HG03342 (cell line): ENCODE results near the gene UCK1.

Source experiments
- ATAC-seq: cut with Tn5 transposase; IDR thresholded peaks from one replicate; pipeline ENCODE4 v1.9.1; 2021; ENCODE audit warnings: mild to moderate bottlenecking, moderate library complexity; ENCODE audit not compliant: unreplicated experiment

UCK1 gene

DNA sequence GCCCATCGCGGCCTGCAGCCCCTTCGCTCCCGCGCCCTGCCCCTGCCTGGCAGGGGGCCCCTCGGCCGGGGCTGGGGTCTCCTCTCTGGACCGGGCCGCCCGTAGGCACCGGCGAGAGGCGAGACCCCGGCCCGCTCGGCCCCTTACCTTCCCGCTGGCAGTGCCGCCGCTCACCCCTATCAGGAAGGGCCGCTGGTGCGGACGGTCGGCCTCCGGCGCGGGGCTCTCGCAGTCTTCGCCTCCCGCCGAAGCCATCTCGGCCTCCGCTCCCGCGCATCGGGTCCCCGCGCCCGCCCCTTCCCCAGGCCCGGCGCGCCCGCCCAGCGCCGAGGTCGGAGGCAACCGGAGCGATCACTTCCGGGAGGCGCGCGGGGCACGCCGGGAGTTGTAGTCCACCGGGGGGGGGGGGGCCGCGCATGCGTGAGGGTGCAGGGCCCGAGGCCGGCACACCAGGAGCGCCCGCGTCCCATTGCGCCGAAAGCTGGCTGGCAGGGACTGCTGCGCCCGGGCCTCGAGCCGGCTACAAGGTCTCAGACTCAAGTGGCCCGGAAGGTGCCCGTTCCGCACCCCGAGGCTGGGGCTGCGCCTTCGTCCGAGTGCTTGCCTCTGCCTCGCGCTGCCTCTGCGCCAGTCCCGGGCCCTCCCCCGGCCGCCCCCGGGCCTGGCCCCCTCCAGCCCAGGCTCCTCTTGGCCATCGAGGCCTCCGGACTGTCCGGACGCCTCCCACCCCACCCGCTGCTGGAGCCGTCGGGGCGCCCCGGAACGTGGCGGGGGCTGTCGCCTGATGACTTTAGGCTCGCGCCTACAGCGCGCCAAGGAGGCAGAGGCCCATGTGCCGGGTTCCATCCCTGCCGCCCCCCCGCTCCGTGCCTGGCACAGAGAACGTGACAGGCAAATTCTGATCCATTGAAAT is at the start of gene UCK1:
UCK1 (minus strand) TSS at position 344 of the 913 bp plus-strand sequence; CDS start at position 255, 89 bp downstream.
- ATAC-seq = peak; percentile 79

DNA sequence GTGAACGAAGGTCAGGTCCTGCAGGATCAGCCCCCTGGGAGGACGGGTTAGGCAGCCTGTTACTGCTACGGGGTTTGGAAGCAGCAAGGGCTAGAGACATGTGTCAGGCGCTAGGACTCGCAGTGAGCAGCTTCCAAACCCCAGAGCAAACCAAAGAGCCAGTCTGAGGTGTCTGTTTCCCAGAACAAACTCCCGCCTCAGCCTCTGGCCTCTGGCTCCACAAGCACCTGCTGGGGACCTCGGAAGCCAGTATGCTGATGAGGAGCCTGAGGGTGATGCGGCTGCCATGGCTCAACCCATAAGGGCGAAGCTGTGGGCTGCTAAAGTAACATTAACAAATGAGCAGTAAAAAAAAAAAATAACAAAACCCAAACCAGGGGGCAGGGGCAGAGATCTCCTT is 49.3 kb upstream of the UCK1 start:
- ATAC-seq = no peak

- no peak for ATAC-seq
These were observed 48.7 kb upstream of the UCK1 start for GRCh38 chr9:131579789-131580211.

- ATAC-seq = peak; percentile 61
These were observed 47.9 kb upstream of the UCK1 start for GRCh38 chr9:131578731-131579504.

DNA sequence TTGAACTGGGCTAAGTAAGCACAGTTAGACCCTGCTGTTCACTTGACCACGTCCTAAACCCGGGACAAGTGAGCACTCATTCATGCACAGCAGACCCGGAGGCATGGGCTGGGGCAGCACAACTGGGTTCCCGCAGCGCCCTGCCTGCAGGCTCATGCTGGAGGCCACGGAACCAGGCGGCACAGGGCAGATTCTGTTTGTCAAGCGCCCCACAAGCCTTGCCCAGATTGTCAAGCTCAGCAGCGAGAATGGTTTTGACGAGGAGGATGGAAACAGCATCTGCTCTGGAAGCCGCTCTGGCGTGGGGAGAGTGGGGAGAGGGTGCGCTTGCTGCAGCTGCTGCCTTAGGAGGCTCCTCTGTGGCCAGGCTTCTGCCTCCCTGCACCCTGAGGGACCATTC is 47.0 kb upstream of the UCK1 start:
- no peak for ATAC-seq

GRCh38 chr9:131577005-131578000 is 46.2 kb upstream of the UCK1 start:
- no peak for ATAC-seq

DNA sequence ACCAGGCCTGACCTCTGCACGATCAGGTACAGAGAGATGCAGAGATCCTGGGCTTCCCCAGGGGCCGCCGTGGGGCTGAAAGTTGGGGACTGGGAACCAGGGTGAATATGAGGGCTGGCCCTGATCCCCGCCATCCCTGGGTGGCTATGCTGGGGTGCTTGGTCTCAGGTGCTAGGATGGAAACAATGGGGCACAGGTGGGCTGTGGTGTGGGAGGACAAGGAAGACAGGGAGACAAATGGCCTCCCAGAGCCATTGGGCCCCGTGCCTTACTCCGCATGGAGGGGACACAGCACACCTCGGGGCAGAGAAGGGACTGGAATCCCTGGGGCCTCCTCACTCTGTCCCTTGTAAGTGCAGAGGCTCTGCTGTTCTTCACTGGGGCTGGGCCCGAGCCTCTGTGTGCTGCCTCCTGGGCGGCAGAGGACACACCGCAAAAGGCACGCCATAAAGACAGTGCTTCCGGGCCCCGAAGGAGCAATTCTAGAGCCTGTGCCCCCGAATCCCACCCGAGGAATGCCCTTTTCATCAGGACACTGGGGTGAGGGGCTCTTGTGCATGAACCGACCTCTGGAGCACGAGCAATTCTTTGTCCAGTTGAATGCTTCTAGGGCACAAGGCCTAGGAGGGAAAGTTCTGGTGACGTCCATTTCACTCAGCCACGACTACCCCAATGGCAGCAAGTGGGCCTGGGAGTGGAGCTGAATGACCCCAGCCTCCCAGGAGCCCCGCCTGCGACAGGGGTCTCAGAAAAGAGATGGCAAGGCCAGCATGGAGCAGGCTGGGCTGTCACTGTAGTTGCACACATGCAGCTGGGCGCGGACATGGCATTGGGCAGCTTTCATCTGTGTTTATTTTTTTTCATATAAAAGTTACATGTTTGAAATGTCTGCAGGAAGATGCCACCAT is 45.1 kb upstream of the UCK1 start:
- ATAC-seq = no peak

- ATAC-seq = no peak
These were observed 43.9 kb upstream of the UCK1 start for GRCh38 chr9:131574730-131575640.

DNA sequence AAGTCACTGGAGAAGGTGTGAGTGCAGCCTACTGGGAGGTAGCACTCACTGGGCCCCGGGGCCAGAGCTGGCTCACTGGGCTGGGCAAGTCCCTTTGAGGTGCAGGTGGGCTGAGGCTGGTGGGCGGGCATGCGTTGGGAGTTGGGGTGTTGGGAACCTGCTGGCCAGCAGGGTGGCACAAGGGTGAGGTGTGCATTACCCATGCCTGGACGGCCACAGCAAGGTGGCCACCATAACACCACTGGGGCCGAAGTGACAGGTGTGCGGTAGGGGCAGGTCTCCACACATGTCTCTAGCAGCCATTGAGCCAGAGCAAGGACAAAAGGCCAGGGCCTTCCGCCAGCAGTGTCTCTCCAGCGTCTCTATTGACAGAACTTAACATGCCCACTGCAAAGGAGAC is 36.8 kb upstream of the UCK1 start:
- ATAC-seq = no peak

DNA sequence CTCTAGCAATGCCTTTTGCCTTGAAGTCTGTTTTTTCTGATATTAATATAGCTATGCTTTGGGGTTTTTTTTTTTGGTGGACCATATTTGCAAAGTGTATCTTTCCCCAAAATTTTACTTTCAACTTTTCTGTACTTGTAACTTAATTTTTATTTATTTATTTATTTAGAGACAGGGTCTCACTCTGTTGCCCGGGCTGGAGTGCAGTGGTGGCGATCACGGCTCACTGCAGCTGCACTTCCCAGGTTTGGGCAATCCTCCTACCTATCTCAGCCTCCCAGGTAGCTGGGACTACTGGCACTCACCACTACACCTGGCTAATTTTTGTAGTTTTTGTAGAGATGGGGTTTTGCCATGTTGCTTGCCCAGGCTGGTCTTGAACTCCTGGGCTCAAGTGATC is 35.1 kb upstream of the UCK1 start:
- ATAC-seq = no peak

- no peak for ATAC-seq
These were observed 34.3 kb upstream of the UCK1 start for GRCh38 chr9:131565369-131565768.

GRCh38 chr9:131562032-131562959 is 31.2 kb upstream of the UCK1 start:
- no peak for ATAC-seq

DNA sequence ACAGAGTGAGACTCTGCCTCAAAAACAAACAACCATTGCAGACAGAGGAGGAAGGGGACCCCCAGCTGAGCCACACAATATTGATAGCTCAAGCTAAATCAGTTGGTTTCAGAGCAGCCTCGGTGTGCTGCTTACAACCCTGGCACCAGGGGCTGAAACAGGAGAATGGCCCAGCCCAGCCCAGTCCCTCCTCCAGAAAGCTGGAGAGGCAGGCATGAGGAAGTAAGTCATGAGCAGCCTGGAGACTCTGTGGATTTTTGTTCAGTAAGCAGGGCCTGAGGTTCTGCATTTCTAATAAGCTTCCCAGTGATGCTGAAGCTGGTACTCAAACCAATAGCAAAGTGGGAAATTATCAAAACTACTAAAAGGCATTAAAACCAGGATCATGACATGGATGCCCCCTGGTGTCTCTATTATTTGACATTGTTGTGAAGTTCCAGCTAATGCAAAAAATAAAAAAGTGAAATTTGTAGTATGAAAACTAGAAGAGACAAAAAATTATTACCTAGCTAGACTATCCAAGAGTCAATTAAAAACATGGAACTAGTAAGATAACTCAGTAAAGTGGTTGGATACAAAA is 28.4 kb upstream of the UCK1 start:
- ATAC-seq = no peak

GRCh38 chr9:131557855-131558548 is 26.9 kb upstream of the UCK1 start:
- no peak for ATAC-seq

DNA sequence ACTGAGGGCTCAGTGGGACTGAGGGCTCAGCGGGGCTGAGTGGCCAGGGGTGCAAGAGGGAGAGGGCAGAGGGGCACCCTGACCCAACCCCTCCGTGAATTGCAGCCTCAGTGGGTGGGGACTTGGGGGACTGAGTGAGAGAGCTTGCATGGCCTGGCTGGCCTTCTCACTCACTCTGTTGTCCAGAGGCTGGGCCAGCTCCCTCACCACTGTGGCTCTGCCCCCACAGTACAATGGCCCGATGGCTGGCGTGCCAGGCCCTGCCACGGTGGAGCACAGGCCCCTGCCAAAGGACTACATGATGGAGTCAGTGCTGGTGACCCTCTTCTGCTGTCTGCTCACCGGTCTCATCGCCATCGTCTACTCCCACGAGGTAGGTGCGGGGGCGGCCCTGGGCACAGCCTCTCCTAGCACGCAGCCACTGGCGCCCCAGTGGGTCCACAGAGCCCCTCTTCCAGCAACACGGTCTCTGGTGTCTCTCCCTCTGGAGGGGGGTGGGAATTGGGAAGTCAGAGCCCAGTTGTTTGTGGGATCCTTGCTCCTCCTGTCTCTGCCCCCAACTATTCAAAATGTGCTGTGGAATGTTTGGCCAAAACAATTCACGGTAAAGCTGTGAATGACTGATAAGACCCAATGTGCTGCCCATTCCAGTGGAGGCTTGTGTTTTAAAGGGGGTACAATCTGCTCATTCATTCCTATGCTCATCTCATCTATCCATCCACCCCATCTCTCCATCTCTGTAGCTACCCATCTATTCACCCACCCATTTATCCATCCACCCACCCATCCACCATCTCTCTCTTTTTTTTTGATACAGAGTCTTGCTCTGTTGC is 25.0 kb upstream of the UCK1 start:
- no peak for ATAC-seq
